VCaP (cell line): ENCODE data around the gene SWI5.

Experiments used
- H3K27ac ChIP-seq: fragments of 450-650 bp; 2 replicates; pipeline ENCODE4 v1.5.1; 2017
- TF ChIP-seq, protein P1 (sequence below): fragments of 450-650 bp; conservative IDR thresholded peaks from 2 replicates; pipeline ENCODE4 v1.5.1; 2017; ENCODE audit warnings: mild to moderate bottlenecking, moderate library complexity

The SWI5 gene

DNA sequence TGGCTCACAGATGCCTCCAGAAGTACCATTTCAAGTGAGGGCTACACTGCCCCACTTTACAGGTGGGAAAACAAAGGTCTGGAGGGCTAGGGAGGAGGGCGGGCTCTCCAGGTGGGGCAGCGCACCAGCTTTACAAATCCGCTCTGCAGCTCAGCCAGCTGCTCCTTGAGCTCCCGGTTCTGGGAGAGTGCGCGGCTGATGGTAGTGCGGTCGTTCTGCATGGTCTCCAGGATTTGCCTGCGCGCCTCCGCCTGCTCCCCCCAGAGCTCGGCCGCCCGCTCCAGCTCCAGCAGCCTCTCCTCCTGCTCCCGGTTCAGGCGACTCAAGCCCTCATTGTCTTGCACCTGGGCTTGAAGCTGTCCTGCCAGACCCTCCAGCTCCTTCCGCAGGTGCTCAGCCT lies 15.7 kb upstream of the SWI5 start:
- H3K27ac ChIP-seq = no peak overlapping the region
- TF ChIP-seq, protein P1, sequence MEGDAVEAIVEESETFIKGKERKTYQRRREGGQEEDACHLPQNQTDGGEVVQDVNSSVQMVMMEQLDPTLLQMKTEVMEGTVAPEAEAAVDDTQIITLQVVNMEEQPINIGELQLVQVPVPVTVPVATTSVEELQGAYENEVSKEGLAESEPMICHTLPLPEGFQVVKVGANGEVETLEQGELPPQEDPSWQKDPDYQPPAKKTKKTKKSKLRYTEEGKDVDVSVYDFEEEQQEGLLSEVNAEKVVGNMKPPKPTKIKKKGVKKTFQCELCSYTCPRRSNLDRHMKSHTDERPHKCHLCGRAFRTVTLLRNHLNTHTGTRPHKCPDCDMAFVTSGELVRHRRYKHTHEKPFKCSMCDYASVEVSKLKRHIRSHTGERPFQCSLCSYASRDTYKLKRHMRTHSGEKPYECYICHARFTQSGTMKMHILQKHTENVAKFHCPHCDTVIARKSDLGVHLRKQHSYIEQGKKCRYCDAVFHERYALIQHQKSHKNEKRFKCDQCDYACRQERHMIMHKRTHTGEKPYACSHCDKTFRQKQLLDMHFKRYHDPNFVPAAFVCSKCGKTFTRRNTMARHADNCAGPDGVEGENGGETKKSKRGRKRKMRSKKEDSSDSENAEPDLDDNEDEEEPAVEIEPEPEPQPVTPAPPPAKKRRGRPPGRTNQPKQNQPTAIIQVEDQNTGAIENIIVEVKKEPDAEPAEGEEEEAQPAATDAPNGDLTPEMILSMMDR = no peak

DNA sequence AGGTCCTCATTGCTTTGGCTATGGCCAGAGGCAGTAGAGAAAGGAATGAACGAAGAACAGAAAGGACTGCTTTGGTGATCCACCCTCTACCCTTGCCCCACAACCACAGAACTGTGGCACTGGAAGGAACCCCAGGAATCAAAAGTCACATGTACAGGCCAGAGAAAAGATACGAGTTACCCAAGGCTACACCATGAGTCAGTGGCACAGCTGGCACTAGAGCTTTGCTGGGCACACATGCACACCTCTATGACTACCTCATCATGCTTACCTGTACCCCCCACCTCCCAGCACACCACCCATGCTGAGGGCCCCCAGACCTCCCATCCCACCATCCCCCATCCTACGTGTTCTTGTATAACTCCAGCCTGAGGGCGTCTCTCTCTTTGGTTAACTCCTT lies 13.4 kb upstream of the SWI5 start:
- H3K27ac ChIP-seq = no peak overlapping the region
- TF ChIP-seq, protein P1 = no peak

DNA sequence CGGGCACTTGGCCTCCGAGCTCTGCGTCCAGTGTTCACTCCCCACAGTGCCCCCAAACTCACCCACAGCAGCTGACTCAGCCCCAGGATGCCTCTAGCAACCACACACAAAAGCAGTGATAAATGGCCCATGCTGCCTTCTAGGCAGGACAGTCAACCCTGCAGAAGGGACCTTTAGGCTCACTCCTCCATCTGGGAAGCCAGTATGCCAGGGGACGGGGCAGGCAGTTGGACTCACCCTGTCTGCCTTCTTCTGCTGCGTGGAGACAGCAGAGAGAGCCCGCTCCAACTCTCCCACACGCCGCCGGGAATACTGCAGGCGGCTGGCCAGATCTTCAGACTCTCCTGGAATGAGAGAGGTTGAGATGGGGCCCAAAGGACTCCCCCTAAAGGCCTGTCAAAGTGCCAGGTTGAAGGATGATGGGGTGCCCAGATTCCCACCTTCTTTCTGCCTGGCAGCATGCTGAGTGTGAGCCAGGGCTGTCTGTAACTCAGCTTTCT lies 10.7 kb upstream of the SWI5 start:
- H3K27ac ChIP-seq = no peak overlapping the region
- TF ChIP-seq, protein P1 = no peak

DNA sequence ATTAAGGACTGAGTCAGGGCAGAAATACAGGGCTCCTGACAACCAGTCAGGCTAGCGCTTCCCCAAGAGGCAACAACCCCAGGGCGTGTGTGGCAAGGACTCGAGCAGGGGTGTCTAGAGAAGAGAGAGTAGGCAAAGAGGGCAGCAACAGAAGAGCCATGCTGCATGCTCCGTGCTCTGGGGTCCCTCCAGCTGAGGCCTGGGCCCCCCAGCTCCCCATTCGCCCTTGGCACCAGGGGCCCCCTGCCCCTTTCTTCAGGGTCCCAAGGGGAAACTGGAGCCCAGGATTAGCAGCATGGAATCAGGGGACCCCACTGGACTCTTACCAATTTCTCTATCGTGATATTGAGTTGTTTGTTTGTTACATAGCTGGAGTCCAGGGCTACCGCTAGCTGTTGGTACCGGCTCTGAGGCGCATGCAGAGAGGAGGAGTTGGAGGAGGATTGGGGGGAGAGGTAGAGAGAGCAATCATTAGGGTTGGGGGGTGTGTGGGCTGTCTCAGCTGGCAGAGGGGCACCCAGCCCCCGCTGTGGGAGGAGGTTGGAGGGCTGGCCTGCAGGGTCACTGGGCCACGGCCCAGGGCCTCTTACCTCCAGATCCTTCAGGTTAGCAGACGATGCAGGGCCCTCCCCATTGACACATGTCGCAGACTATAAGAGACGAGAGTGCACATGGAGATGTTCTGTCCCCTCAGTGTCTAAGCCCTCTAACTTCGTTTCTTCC lies 9.0 kb upstream of the SWI5 start:
- no peak overlapping the region for H3K27ac ChIP-seq
- TF ChIP-seq, protein P1 = no peak

DNA sequence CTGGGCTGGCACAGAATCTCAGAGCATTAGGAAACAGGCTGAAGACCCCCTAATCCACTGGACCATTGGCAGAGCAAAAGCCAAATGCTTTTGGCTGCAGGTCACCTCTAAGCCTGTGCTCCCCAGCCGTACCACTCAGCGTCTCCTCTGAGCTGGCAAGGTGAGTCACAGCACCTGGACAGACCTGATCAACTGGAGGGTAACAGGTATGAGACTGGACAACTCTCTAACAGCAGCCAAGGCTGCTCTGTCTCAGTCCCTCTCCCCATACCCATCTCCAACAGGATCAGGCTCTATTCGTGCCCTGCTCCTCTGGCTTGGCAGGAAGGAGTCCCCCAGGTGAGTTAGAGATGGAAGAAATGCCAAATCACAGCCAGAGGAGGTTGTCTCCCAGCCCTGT lies 5.0 kb upstream of the SWI5 start:
- TF ChIP-seq, protein P1 = no peak
- H3K27ac ChIP-seq = no peak overlapping the region

DNA sequence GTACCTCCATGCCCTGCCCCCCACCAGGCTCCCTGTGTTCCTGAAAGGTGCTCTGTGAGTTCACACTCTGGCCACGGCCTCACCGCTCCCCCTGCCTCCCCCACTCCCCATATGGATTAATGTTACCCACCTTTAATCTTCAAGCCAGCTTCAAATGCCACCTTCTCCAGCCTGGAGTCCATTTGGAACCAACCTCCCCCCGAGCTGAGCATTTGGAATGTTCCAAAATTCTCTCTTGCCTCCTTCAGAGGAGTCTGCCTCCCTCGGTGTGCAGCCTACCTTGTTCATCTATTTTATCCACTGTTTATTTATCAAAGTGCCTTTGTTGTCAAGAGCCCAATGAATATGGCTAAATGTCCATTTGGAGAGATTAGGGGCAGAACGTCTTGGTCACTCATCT lies 4.6 kb upstream of the SWI5 start:
- no peak overlapping the region for H3K27ac ChIP-seq
- TF ChIP-seq, protein P1 = no peak

DNA sequence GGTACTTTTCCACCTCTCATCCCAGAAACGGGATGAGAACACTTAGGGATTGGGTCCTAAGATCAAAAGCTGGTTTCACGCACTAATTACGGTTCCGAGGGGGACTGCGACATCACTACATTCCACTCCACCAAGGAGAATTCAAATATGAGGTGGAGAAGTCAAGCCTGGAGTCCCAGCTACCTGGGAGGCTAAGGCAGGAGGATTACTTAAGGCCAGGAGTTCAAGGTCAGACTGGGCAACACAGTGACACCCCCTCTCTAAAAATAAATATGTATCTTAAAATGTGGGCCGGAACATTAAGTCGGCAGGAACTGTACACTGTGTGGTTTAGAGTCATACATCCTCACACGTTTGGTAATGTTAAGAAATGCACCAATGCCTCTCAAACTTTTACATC lies 1.8 kb upstream of the SWI5 start:
- TF ChIP-seq, protein P1 = no peak
- peak overlapping the region; percentile 93; the same call in 1 of the 2 replicates for H3K27ac ChIP-seq
